ENCODE results near the gene TCF7L1.

- TF ChIP-seq EZH2 (IDR thresholded peaks at IDR 0.05; ENCODE audit: insufficient read depth, poor library complexity, severe bottlenecking) (no peak), EZH2phosphoT487 (IDR thresholded peaks at IDR 0.05; ENCODE audit: insufficient read depth, low read depth) (no peak)
Measured at GRCh38 chr2:85104228-85104627, 29.0 kb upstream of the TCF7L1 start.

Data from GM23248 (cell line).